Activated T-helper 17 cell treated with anti-CD3 and anti-CD28 coated beads, Interleukin-2, amount 50 U/mL, for 72 hours (primary cell): ENCODE results near the gene CHRDL2. TPM values are rescaled to one million over a fixed set of nuclear protein-coding genes. Genes with fewer than 3 reads are reported as not detected.

ENCODE experiments used
- ATAC-seq: fragments of 150-1000 bp; cut with Tn5 transposase; replicated peaks from 2 replicates; pipeline ENCODE4 v1.10.0; 2021; ENCODE audit warnings: mild to moderate bottlenecking, moderate library complexity
- H3K27ac Mint-ChIP-seq: one replicate; pipeline ENCODE4 v1.8.0; 2022; ENCODE audit warnings: mixed read lengths
- H3K27me3 Mint-ChIP-seq: one replicate; pipeline ENCODE4 v1.8.0; 2022; ENCODE audit warnings: mixed read lengths
- H3K36me3 Mint-ChIP-seq: one replicate; pipeline ENCODE4 v1.8.0; 2022; ENCODE audit warnings: low read depth, mild to moderate bottlenecking, mixed read lengths
- H3K4me1 Mint-ChIP-seq: one replicate; pipeline ENCODE4 v1.8.0; 2022; ENCODE audit warnings: mixed read lengths
- H3K4me3 Mint-ChIP-seq: one replicate; pipeline ENCODE4 v1.8.0; 2022; ENCODE audit warnings: mild to moderate bottlenecking, mixed read lengths
- H3K9me3 Mint-ChIP-seq: one replicate; pipeline ENCODE4 v1.8.0; 2022; ENCODE audit warnings: mixed read lengths
- total RNA-seq, 2 donors: library from RNA; stranded (reverse); gene quantifications; one replicate each; pipeline ENCODE4 v1.2.3, GENCODE V29; 2022

Gene CHRDL2
- total RNA-seq, 2 donors from 2014 or later, result not detected

GRCh38 chr11:74691755-74692154, 39.5 kb downstream of the CHRDL2 start:
- H3K4me3 Mint-ChIP-seq, result no peak overlapping the region
- H3K36me3 Mint-ChIP-seq, result no peaks in the 10 kb centered on the region
- no peaks in the 10 kb centered on the region for H3K9me3 Mint-ChIP-seq
- H3K27ac Mint-ChIP-seq, result no peak overlapping the region
- no peak for ATAC-seq
- peaks cover 10% of the 10 kb centered on the region for H3K27me3 Mint-ChIP-seq
- H3K4me1 Mint-ChIP-seq, result no peaks in the 10 kb centered on the region

- H3K36me3 Mint-ChIP-seq, result no peaks in the 10 kb centered on the region
- H3K27me3 Mint-ChIP-seq, result peaks cover 10% of the 10 kb centered on the region
- no peaks in the 10 kb centered on the region for H3K9me3 Mint-ChIP-seq
- no peaks in the 10 kb centered on the region for H3K4me1 Mint-ChIP-seq
- H3K4me3 Mint-ChIP-seq, result no peak overlapping the region
- H3K27ac Mint-ChIP-seq, result no peak overlapping the region
- no peak for ATAC-seq
Measured at GRCh38 chr11:74689666-74690065, 41.6 kb downstream of the CHRDL2 start.

- Mint-ChIP-seq H3K4me3 (no peak overlapping the region), H3K9me3 (no peaks in the 10 kb centered on the region), H3K36me3 (no peaks in the 10 kb centered on the region), H3K4me1 (no peaks in the 10 kb centered on the region), H3K27ac (no peak overlapping the region), H3K27me3 (peaks cover 10% of the 10 kb centered on the region)
- no peak for ATAC-seq
Measured at GRCh38 chr11:74687237-74688023, 43.8 kb downstream of the CHRDL2 start.

GRCh38 chr11:74686792-74687191, 44.4 kb downstream of the CHRDL2 start:
- Mint-ChIP-seq H3K4me3 (no peak overlapping the region), H3K9me3 (no peaks in the 10 kb centered on the region), H3K36me3 (no peaks in the 10 kb centered on the region), H3K27me3 (peaks cover 12% of the 10 kb centered on the region), H3K4me1 (no peaks in the 10 kb centered on the region), H3K27ac (no peak overlapping the region)
- ATAC-seq, result no peak

GRCh38 chr11:74685905-74686304, 45.3 kb downstream of the CHRDL2 start:
- Mint-ChIP-seq H3K27me3 (peaks cover 16% of the 10 kb centered on the region), H3K4me1 (no peaks in the 10 kb centered on the region), H3K9me3 (no peaks in the 10 kb centered on the region), H3K27ac (no peak overlapping the region), H3K4me3 (no peak overlapping the region), H3K36me3 (no peaks in the 10 kb centered on the region)
- ATAC-seq, result no peak

- H3K9me3 Mint-ChIP-seq, result no peaks in the 10 kb centered on the region
- no peak overlapping the region for H3K27ac Mint-ChIP-seq
- no peak for ATAC-seq
- no peaks in the 10 kb centered on the region for H3K4me1 Mint-ChIP-seq
- H3K27me3 Mint-ChIP-seq, result peaks cover 16% of the 10 kb centered on the region
- H3K36me3 Mint-ChIP-seq, result no peaks in the 10 kb centered on the region
- H3K4me3 Mint-ChIP-seq, result no peak overlapping the region
Measured at GRCh38 chr11:74685338-74685737, 45.9 kb downstream of the CHRDL2 start.

- Mint-ChIP-seq H3K27me3 (peaks cover 16% of the 10 kb centered on the region), H3K9me3 (no peaks in the 10 kb centered on the region), H3K4me1 (no peaks in the 10 kb centered on the region), H3K36me3 (no peaks in the 10 kb centered on the region), H3K4me3 (no peak overlapping the region), H3K27ac (no peak overlapping the region)
- no peak for ATAC-seq
Measured at GRCh38 chr11:74684661-74685060, 46.6 kb downstream of the CHRDL2 start.

GRCh38 chr11:74683941-74684481, 47.2 kb downstream of the CHRDL2 start:
- Mint-ChIP-seq H3K4me3 (no peak overlapping the region), H3K27me3 (peaks cover 16% of the 10 kb centered on the region)
- no peak for ATAC-seq

GRCh38 chr11:74683279-74683871, 47.9 kb downstream of the CHRDL2 start:
- ATAC-seq, result no peak
- Mint-ChIP-seq H3K4me1 (no peaks in the 10 kb centered on the region), H3K27me3 (peaks cover 16% of the 10 kb centered on the region)

More at GRCh38 chr11:74683941-74684481, 47.2 kb downstream of the CHRDL2 start:
- H3K4me1 Mint-ChIP-seq, result no peaks in the 10 kb centered on the region
- no peaks in the 10 kb centered on the region for H3K36me3 Mint-ChIP-seq
- no peaks in the 10 kb centered on the region for H3K9me3 Mint-ChIP-seq
- H3K27ac Mint-ChIP-seq, result no peak overlapping the region

GRCh38 chr11:74682731-74683278, 48.4 kb downstream of the CHRDL2 start:
- H3K4me3 Mint-ChIP-seq, result no peak overlapping the region
- no peaks in the 10 kb centered on the region for H3K4me1 Mint-ChIP-seq
- no peaks in the 10 kb centered on the region for H3K36me3 Mint-ChIP-seq
- H3K9me3 Mint-ChIP-seq, result no peaks in the 10 kb centered on the region
- peaks cover 16% of the 10 kb centered on the region for H3K27me3 Mint-ChIP-seq
- no peak for ATAC-seq
- no peak overlapping the region for H3K27ac Mint-ChIP-seq

More at GRCh38 chr11:74683279-74683871, 47.9 kb downstream of the CHRDL2 start:
- H3K4me3 Mint-ChIP-seq, result no peak overlapping the region
- H3K27ac Mint-ChIP-seq, result no peak overlapping the region
- no peaks in the 10 kb centered on the region for H3K9me3 Mint-ChIP-seq
- H3K36me3 Mint-ChIP-seq, result no peaks in the 10 kb centered on the region

- Mint-ChIP-seq H3K4me1 (no peaks in the 10 kb centered on the region), H3K27me3 (peaks cover 16% of the 10 kb centered on the region), H3K27ac (no peak overlapping the region), H3K36me3 (no peaks in the 10 kb centered on the region), H3K9me3 (no peaks in the 10 kb centered on the region), H3K4me3 (no peak overlapping the region)
- ATAC-seq, result no peak
Measured at GRCh38 chr11:74681686-74682651, 49.3 kb downstream of the CHRDL2 start.

GRCh38 chr11:74680703-74681531, 50.3 kb downstream of the CHRDL2 start:
- Mint-ChIP-seq H3K4me3 (no peak overlapping the region), H3K27me3 (peaks cover 16% of the 10 kb centered on the region), H3K4me1 (no peaks in the 10 kb centered on the region), H3K36me3 (no peaks in the 10 kb centered on the region), H3K9me3 (no peaks in the 10 kb centered on the region), H3K27ac (no peak overlapping the region)
- ATAC-seq, result no peak

GRCh38 chr11:74680035-74680671, 51.1 kb downstream of the CHRDL2 start:
- no peak for ATAC-seq
- Mint-ChIP-seq H3K9me3 (no peaks in the 10 kb centered on the region), H3K36me3 (no peaks in the 10 kb centered on the region), H3K27ac (no peak overlapping the region), H3K4me1 (no peaks in the 10 kb centered on the region), H3K27me3 (peaks cover 15% of the 10 kb centered on the region), H3K4me3 (no peak overlapping the region)
